ENCODE results near the gene ADGRA3.

The ADGRA3 gene

GRCh38 chr4:22363787-22364186 lies 152.1 kb downstream of the ADGRA3 start:
- DNase-seq (ENCODE audit: low read depth), result no peak

DNA sequence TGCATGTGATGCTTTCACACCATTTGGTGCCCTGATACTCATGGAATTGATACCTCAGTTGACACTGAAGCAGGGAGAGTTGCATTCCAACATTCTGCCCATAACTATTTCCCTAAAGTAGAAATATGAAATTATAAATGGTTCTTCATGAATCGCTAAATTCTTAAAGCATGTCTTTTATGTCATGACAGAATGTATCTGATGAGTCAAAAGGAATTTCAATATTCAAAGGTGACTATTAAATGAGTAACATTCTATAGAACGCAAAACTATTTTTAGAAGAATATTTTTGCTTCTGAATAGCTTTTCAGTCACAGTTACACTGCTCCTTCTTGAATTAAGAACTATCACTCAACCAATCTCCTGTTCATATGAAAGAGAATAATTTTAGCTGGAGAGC lies 152.8 kb downstream of the ADGRA3 start:
- no peak for DNase-seq (ENCODE audit: low read depth)

DNA sequence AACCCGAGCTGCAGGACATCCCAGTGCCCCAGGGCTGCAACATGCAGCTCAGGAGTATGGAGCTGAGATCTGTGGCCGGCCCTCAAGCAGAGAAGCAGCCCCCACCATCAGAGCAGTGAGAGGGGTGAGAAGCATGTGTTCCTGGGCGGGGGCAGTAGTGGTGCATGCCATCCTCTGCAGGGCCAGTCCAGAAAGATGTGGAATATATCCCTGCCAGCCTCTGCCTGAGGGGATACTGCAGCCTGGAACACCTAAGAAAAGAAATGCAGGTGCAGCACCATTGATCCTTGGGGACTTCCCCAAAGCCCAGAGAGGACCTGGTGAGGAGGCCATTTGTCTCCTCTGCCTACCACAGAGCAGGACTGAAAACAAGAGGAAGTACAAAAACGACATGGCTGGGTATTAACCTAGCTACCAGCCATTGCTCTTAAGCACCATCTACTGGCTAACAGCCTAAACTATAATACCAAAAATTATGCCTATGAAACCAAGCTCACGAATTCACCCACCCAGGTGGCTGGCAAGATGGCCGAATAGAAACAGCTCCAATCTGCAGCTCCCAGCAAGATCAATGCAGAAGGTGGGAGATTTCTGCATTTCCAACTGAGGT lies 158.8 kb downstream of the ADGRA3 start:
- DNase-seq (ENCODE audit: low read depth), result peak; percentile 23

DNA sequence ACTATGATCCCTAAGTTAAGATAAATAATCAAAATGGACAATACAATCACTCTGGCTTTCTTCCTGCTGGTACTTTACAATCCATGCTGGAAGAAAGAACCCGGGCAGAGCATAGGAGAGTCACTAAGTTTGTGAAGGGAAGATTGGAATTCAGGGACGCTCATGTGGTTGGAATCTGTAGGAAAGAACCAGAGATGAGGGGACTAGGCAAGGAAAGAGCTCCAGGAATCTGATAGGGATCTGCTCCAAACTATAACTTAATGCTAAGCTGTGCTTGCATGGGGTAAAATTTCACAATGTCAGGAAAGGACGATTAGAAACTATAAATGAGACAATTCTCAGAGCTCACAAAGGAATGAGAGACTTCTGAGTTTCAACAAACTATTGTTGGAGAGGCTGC lies 167.5 kb downstream of the ADGRA3 start:
- no peak for DNase-seq (ENCODE audit: low read depth)

GRCh38 chr4:22345678-22346077 lies 170.2 kb downstream of the ADGRA3 start:
- DNase-seq (ENCODE audit: low read depth), result no peak

GRCh38 chr4:22345055-22345454 lies 170.8 kb downstream of the ADGRA3 start:
- DNase-seq (ENCODE audit: low read depth), result no peak

DNA sequence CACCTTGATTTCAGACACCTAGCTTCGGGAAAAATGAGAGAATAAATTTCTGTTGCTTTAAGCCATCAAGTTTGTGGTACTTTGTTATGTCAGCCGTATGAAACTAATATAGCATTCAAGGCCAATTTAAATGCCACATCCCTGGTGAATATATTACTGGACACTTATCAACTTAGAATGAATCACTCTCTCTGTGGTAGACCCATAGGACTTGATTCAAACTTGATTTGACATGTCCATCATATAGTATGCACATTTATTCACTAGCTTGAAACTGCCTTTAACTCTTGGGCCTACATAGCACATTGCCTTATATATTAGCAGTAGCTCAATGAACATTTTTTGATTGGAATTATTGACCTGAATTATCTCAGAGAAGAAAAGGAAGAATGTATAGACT lies 172.3 kb downstream of the ADGRA3 start:
- DNase-seq (ENCODE audit: low read depth), result no peak

DNA sequence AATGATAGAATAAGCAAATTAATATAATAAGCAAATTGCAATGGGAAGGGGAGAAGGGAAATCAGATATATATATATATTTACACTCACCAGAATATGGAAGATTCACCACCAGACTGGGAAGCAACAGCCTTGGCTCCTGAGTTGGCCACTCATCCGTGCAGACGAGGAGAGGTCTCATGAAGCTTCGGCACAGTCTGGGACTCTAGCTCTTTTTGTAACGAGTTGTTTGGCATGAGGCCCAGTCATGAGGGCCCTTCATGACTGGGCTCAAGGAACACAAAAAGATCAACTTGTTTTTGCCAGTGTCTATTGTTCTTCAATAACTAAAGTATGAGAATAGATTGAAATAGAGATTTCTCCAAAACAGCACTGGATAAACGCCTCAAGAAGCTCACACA lies 176.4 kb downstream of the ADGRA3 start:
- DNase-seq (ENCODE audit: low read depth), result no peak

- DNase-seq (ENCODE audit: low read depth), result no peak
These were observed 177.1 kb downstream of the ADGRA3 start for GRCh38 chr4:22338796-22339195.
